GM12873 (cell line): ENCODE data around the gene ADGRG6.

Experiments
- CTCF ChIP-seq: IDR thresholded peaks from 2 replicates; pipeline ENCODE4 v1.5.1; 2012; ENCODE audit warnings: low read depth, mild to moderate bottlenecking, moderate library complexity, low read length, control low read depth; ENCODE audit not compliant: insufficient read depth; ENCODE audit errors: missing control alignments

ADGRG6 gene

DNA sequence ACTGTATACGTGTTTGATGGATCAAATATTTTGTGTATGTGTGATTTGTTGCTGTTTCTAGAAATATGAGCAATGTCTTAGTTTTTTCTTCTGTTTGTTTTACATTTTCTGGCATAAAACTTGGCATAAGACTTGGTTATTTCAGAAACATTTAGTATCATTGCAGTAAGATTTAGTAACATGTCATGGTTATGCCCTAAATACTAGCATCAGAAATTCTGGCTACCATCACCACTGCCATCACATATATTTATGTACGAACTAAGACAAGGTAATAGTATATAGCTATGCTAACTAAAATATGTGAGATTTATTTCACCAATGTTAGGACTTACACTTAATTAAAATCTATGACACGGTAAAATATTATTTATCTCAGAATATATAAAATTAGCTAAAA, 10.3 kb upstream of the ADGRG6 start:
- no peak for TF ChIP-seq CTCF

DNA sequence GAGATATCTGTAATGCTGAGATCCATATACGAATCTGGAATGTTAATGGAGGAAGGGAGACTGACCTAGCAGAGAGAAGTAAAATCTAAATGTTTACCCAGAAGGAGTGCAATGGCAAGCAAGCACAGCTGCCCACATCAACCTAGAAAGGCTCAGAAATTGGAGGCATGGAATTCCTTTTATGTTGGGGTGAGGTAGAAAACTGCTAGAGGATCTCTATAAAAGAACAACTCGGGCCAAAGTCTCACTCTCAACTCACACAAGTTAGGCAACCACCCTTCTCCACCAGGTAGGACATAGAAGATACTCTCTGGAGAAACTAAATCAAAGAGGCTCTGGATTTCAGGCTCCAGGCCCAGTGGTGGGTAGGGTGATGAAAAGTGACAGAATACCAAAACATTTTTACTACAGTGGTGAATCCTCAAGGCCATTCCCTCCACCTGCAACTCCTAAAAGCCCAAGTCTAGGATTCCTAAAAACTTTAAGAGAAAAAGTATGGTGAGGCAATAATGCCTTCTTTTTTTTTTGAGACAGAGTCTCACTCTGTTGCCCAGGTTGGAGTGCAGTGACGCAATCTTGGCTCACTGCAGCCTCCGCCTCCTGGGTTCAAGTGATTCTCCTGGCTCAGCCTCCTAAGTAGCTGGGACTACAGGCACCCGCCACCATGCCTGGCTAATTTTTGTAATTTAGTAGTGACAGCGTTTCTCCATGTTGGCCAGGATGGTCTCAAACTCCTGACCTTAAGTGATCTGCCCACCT, 9.5 kb upstream of the ADGRG6 start:
- TF ChIP-seq CTCF, result no peak

DNA sequence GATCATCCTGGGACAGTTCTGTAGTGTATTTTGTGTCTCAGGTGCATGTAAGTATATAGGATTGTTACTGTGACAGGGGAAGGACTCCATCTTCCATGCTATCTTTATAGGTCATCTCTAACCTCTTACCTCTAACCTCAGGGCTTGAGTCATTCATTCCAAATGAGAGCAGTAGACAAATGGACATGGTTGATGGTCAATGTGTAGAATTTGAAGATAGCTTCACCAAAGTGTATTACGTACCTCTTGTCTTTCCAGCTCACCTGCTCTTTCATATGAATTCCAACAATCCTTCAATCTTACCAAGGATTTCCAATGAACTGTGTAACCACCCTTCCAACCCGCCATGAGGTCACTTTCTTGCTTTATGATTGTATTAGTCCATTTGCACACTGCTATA, 8.7 kb upstream of the ADGRG6 start:
- no peak for TF ChIP-seq CTCF

DNA sequence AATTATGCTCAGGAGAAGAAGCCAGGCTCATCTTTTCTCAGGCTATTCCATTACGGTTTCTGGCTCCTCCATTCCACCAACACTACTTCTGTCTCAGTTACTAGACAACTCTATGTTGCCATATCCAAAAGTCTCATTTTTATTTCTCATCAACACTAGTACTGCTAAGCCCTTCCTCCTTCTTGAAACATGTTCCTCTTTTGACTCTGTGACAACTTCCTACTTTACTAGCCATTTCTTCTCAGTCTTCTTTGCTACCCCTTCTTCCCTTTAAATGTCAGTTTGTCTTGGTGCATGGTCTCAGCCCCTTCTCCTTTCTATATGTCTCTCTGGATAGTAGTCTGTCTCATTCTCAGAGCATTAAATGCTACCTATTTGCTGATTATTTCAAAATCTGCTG, 7.1 kb upstream of the ADGRG6 start:
- no peak for TF ChIP-seq CTCF

DNA sequence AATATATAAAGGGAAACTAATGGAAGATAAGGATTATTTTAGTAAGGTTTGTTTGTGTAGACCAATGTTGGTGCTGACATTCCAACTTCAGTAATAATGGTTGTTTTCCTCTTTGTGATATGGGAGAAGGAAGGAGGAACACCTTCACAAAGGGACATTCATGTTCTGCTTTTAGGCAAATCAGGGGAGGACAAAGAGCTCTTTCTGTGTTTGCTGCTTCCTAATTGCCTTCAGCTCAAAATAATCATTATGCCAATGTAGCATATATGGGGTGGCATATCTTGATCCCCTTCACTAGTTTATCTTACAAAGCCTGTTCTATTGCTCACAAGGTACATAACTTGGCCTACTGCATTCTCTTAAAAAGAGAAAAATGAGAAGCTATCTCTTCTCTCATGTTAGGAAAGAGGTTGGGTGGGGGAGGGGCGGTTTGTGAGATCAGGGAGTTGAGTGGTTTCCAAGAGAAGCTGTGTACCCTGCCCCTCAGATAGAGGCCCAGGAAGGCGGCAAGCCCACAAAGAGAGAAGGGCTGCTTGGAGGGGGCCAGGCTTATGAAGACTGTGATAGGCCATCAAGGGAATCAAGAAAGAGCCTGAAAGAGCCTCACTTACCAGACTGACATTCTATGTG, 4.7 kb upstream of the ADGRG6 start:
- no peak for TF ChIP-seq CTCF

DNA sequence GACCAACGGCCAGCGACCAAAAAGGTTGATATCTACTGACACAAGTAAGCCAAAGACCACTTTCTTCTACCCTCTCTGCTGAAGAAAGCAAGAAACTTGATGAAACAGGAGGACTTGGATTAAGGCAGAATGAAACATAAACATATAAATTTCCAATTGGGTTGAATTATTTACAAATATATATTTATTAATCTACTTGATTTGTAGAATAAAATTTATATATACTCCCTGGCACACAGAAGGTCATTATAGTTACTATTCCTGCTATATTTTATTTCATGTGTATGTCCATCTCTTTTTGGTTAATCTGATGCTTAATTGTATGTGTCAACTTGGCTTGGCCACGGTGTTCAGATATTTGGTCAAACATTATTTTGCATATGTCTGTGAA, 4.2 kb upstream of the ADGRG6 start:
- TF ChIP-seq CTCF, result no peak

GRCh38 chr6:142297996-142298753, 3.6 kb upstream of the ADGRG6 start:
- TF ChIP-seq CTCF, result no peak
